ENCODE data around the gene MIF.

MIF gene

GRCh38 chr22:23884140-23884539 is 10.0 kb upstream of the MIF start:
- Histone ChIP-seq H3K27me3 (ENCODE audit: control insufficient read depth, insufficient read depth, low read length) (no peaks in the 10 kb centered on the region), H3K9ac (ENCODE audit: low read length) (no peak overlapping the region), H3K4me1 (ENCODE audit: control insufficient read depth, insufficient read depth, low read length) (no peaks in the 10 kb centered on the region), H3K36me3 (ENCODE audit: control insufficient read depth, insufficient read depth, low read length) (no peaks in the 10 kb centered on the region), H3K4me3 (ENCODE audit: low read length) (no peak overlapping the region), H3K27ac (ENCODE audit: low read depth, low read length) (no peak overlapping the region)

DNA sequence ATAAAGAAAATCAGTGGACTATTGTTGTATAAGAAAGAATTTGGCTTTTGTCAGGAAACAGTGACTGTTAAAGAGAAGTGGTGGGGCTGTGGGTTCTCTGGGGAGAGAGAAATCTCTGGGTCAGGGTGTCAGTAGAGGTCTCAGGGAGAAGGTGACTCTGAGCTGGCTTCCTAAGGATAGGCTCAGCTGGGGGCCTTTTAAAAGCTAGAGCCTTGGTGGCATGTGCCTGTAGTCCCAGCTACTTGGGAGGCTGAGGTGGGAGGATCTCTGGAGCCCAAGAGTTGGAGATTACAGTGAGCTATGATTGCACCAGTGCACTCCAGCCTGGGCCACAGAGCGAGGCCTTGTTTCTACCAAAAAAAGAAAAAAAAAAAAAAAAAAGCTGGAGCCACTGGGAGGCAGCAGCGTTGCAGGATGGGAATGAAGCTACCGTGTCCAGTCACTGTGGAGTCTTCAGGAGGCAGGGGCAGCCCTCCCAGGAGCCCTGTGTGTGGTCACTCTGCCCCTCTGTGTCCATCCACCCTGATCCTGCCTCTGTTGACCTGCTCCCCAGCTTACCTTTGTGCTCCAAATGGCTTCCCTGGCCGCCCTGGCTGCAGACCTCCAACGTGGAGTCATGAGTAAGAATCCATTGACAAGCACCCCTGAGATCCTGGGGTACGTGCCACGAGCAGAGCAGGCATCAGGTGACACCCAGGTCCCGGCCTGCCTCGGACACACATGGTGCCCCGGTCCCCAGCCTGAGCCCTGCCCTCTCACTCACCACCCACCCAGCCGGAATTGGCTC is 5.4 kb upstream of the MIF start:
- H3K27me3 ChIP-seq (ENCODE audit: control insufficient read depth, insufficient read depth, low read length) = no peaks in the 10 kb centered on the region
- H3K36me3 ChIP-seq (ENCODE audit: control insufficient read depth, insufficient read depth, low read length) = no peaks in the 10 kb centered on the region
- no peak overlapping the region for H3K9ac ChIP-seq (ENCODE audit: low read length)
- no peak overlapping the region for H3K4me3 ChIP-seq (ENCODE audit: low read length)
- H3K27ac ChIP-seq (ENCODE audit: low read depth, low read length) = no peak overlapping the region
- H3K4me1 ChIP-seq (ENCODE audit: control insufficient read depth, insufficient read depth, low read length) = peaks cover 4% of the 10 kb centered on the region

DNA sequence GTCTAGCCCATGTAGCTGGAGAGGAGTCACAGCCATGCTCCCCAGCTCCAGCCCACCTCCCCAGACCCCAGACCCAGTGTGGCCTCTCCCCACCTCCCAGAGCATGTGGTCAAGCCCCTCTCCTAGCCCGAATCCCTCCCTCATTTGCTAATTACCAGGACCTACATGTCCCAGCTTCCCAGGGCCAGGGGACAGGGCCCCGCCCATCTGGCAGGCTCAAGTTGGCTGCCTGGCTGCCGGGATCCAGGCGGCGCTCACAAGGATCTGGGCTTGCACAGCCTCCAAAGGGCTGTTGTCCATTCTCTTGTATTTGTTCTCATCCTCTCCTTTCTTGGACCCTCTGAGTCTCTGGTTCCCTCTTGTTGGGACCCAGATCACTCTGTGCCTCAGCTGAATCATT is 4.6 kb upstream of the MIF start:
- H3K27ac ChIP-seq (ENCODE audit: low read depth, low read length) = no peak overlapping the region

GRCh38 chr22:23891726-23892125 is 2.5 kb upstream of the MIF start:
- peaks cover 4% of the 10 kb centered on the region for H3K4me1 ChIP-seq (ENCODE audit: control insufficient read depth, insufficient read depth, low read length)
- no peak overlapping the region for H3K27ac ChIP-seq (ENCODE audit: low read depth, low read length)
- no peak overlapping the region for H3K4me3 ChIP-seq (ENCODE audit: low read length)
- no peak overlapping the region for H3K9ac ChIP-seq (ENCODE audit: low read length)
- no peaks in the 10 kb centered on the region for H3K36me3 ChIP-seq (ENCODE audit: control insufficient read depth, insufficient read depth, low read length)
- H3K27me3 ChIP-seq (ENCODE audit: control insufficient read depth, insufficient read depth, low read length) = no peaks in the 10 kb centered on the region

More for the DNA sequence above, 4.6 kb upstream of the MIF start:
- no peaks in the 10 kb centered on the region for H3K27me3 ChIP-seq (ENCODE audit: control insufficient read depth, insufficient read depth, low read length)
- no peak overlapping the region for H3K4me3 ChIP-seq (ENCODE audit: low read length)
- peaks cover 4% of the 10 kb centered on the region for H3K4me1 ChIP-seq (ENCODE audit: control insufficient read depth, insufficient read depth, low read length)
- no peaks in the 10 kb centered on the region for H3K36me3 ChIP-seq (ENCODE audit: control insufficient read depth, insufficient read depth, low read length)
- no peak overlapping the region for H3K9ac ChIP-seq (ENCODE audit: low read length)

DNA sequence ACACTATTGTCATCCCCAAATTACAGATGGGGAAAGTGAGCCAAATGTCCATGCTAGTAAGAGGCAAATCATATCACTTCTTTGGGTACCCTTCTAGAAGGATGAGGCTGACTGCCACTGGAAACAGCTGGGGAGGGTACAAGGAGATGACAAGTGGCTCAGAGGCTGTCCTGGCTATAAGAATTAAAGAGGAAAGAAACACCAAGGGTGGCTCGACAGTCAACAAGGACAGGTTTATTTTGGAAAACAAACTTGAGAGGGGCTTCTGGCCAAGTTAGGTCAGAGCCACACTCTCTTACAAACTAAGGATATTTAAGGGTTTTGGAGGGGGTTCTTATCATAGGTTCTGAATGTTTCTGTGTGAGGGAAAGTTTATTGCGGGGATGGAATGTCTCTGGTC is 2.1 kb upstream of the MIF start:
- H3K36me3 ChIP-seq (ENCODE audit: control insufficient read depth, insufficient read depth, low read length) = no peaks in the 10 kb centered on the region
- no peak overlapping the region for H3K9ac ChIP-seq (ENCODE audit: low read length)
- H3K4me1 ChIP-seq (ENCODE audit: control insufficient read depth, insufficient read depth, low read length) = peaks cover 4% of the 10 kb centered on the region
- H3K27ac ChIP-seq (ENCODE audit: low read depth, low read length) = no peak overlapping the region
- no peak overlapping the region for H3K4me3 ChIP-seq (ENCODE audit: low read length)
- H3K27me3 ChIP-seq (ENCODE audit: control insufficient read depth, insufficient read depth, low read length) = no peaks in the 10 kb centered on the region

DNA sequence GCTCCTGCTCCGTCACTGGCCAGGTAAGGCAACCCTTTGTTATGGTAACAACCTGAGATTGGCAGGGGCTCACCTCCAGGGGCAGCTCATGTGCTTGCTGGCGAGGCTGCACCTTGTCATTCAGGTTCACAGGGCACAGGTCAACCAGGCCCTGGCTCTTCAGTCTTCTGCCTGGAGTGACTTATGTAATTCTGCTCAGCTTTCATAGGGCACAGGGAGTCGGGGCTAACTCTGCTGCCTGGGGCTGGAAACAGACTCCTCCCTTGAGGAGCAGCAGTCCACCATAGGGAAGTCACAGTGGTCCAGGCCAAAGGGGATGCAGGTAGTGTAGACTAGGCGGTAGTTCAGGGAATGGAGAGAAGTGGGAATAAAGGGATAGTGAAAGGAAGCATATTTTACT is 1.5 kb upstream of the MIF start:
- Histone ChIP-seq H3K9ac (ENCODE audit: low read length) (no peak overlapping the region), H3K27me3 (ENCODE audit: control insufficient read depth, insufficient read depth, low read length) (no peaks in the 10 kb centered on the region), H3K27ac (ENCODE audit: low read depth, low read length) (no peak overlapping the region)

GRCh38 chr22:23893121-23893944 is 850 bp upstream of the MIF start:
- peak overlapping the region; percentile 88 for H3K4me3 ChIP-seq (ENCODE audit: low read length)
- peak overlapping the region; percentile 66 for H3K9ac ChIP-seq (ENCODE audit: low read length)
- H3K4me1 ChIP-seq (ENCODE audit: control insufficient read depth, insufficient read depth, low read length) = peaks cover 4% of the 10 kb centered on the region
- H3K36me3 ChIP-seq (ENCODE audit: control insufficient read depth, insufficient read depth, low read length) = no peaks in the 10 kb centered on the region
- H3K27ac ChIP-seq (ENCODE audit: low read depth, low read length) = peak overlapping the region; percentile 91
- H3K27me3 ChIP-seq (ENCODE audit: control insufficient read depth, insufficient read depth, low read length) = no peaks in the 10 kb centered on the region

More for the DNA sequence above, 1.5 kb upstream of the MIF start:
- Histone ChIP-seq H3K4me3 (ENCODE audit: low read length) (no peak overlapping the region), H3K4me1 (ENCODE audit: control insufficient read depth, insufficient read depth, low read length) (peaks cover 4% of the 10 kb centered on the region), H3K36me3 (ENCODE audit: control insufficient read depth, insufficient read depth, low read length) (no peaks in the 10 kb centered on the region)

- H3K4me3 ChIP-seq (ENCODE audit: low read length) = peak overlapping the region; percentile 88
- no peaks in the 10 kb centered on the region for H3K27me3 ChIP-seq (ENCODE audit: control insufficient read depth, insufficient read depth, low read length)
- H3K9ac ChIP-seq (ENCODE audit: low read length) = peak overlapping the region; percentile 37
- H3K36me3 ChIP-seq (ENCODE audit: control insufficient read depth, insufficient read depth, low read length) = no peaks in the 10 kb centered on the region
- peak overlapping the region; percentile 91 for H3K27ac ChIP-seq (ENCODE audit: low read depth, low read length)
- peaks cover 4% of the 10 kb centered on the region for H3K4me1 ChIP-seq (ENCODE audit: control insufficient read depth, insufficient read depth, low read length)
Observed at GRCh38 chr22:23894710-23895598, 771 bp downstream of the MIF start.

GRCh38 chr22:23895599-23896144 is 1.5 kb downstream of the MIF start:
- Histone ChIP-seq H3K36me3 (ENCODE audit: control insufficient read depth, insufficient read depth, low read length) (no peaks in the 10 kb centered on the region), H3K9ac (ENCODE audit: low read length) (no peak overlapping the region), H3K27ac (ENCODE audit: low read depth, low read length) (no peak overlapping the region), H3K4me3 (ENCODE audit: low read length) (peak overlapping the region; percentile 88), H3K4me1 (ENCODE audit: control insufficient read depth, insufficient read depth, low read length) (peaks cover 4% of the 10 kb centered on the region), H3K27me3 (ENCODE audit: control insufficient read depth, insufficient read depth, low read length) (no peaks in the 10 kb centered on the region)

DNA sequence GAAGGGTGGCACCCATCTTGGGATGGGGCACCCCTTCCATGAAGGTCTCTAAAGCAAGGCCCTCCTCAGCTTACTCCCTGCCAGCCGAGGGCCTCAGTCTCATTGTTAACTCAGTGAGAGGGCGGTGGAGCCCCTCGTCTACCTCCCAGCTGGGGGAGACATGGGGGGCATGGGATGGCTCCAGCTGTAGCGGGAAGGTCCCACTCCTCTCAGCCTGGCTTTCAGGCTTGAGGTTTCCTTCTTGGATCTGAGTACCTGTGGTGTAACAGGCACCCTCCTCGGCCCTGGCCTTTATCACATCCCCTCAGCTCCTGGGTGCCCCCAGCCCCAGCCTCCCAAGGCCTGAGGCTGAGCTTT is 2.0 kb downstream of the MIF start:
- Histone ChIP-seq H3K9ac (ENCODE audit: low read length) (no peak overlapping the region), H3K4me3 (ENCODE audit: low read length) (no peak overlapping the region), H3K27ac (ENCODE audit: low read depth, low read length) (no peak overlapping the region), H3K27me3 (ENCODE audit: control insufficient read depth, insufficient read depth, low read length) (no peaks in the 10 kb centered on the region), H3K36me3 (ENCODE audit: control insufficient read depth, insufficient read depth, low read length) (no peaks in the 10 kb centered on the region), H3K4me1 (ENCODE audit: control insufficient read depth, insufficient read depth, low read length) (peaks cover 4% of the 10 kb centered on the region)

DNA sequence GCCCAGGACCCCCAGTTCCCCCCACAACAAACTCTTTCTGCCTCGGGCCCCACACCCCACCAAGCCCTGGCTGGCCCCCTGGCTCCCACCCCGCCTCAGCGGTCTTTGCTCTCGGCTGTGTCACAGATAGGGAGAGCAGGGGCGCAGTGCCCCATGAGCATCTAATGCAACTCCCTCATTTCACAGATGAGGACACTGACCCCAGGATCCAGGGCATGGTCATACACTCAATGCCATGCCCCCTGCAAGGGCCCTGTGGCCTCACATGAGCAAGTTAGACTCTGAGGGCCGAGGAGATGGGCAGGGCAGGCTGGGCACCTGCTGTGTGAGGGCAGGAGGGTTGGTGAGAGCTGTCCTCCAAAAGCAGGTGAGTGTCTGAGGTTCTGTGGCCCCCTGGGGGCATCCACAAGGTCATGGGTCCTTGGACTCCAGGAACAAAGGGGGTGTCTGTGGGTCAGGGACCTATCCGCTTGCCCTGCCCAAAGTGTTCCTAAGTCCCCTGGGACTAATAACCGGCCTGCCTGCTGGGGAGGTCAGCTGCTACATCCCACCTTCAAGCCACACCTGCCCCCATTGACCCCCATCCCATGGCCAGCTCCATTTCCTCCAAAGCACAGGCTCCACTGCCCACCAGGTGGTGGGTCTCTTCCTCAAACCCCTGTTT is 2.5 kb downstream of the MIF start:
- no peak overlapping the region for H3K9ac ChIP-seq (ENCODE audit: low read length)
- H3K4me1 ChIP-seq (ENCODE audit: control insufficient read depth, insufficient read depth, low read length) = peaks cover 4% of the 10 kb centered on the region
- no peaks in the 10 kb centered on the region for H3K36me3 ChIP-seq (ENCODE audit: control insufficient read depth, insufficient read depth, low read length)
- H3K4me3 ChIP-seq (ENCODE audit: low read length) = no peak overlapping the region
- no peaks in the 10 kb centered on the region for H3K27me3 ChIP-seq (ENCODE audit: control insufficient read depth, insufficient read depth, low read length)
- no peak overlapping the region for H3K27ac ChIP-seq (ENCODE audit: low read depth, low read length)

Data from rectal smooth muscle tissue (tissue), 1 donor.